NT2/D1 (cell line): ENCODE measurements around the gene TNN.
"Not testable (repeated sequence)": the region's sequence is repeated elsewhere in the genome, so short reads cannot be mapped to it uniquely, and the experiment has no call there.

ENCODE experiments used
- DNase-seq: peaks from one replicate; pipeline ENCODE4 v3.0.0-alpha.2; 2011; ENCODE audit warnings: low read depth, low spot score
- H3K27me3 ChIP-seq: 2 replicates; pipeline ENCODE4 v1.6.0; 2011; ENCODE audit warnings: mild to moderate bottlenecking; ENCODE audit not compliant: insufficient read length, insufficient read depth
- H3K36me3 ChIP-seq: 2 replicates; pipeline ENCODE4 v1.6.1; 2011; ENCODE audit warnings: mild to moderate bottlenecking, low read length, mixed read lengths; ENCODE audit not compliant: insufficient read depth, insufficient read length
- H3K4me1 ChIP-seq: 2 replicates; pipeline ENCODE4 v1.5.1; 2011; ENCODE audit not compliant: insufficient read depth, insufficient read length
- H3K4me3 ChIP-seq: 2 replicates; pipeline ENCODE4 v1.5.1; 2011; ENCODE audit warnings: low read depth; ENCODE audit not compliant: insufficient read length
- H3K9ac ChIP-seq: 2 replicates; pipeline ENCODE4 v1.6.0; 2011; ENCODE audit warnings: low read depth; ENCODE audit not compliant: insufficient read length
- H3K9me3 ChIP-seq: 2 replicates; pipeline ENCODE4 v1.5.1; 2011; ENCODE audit warnings: mild to moderate bottlenecking, low read length; ENCODE audit not compliant: insufficient read depth
- SUZ12 ChIP-seq: IDR thresholded peaks from 2 replicates; pipeline ENCODE4 v1.6.1; 2011; ENCODE audit not compliant: insufficient read length, insufficient read depth; ENCODE audit errors: extremely low read depth
- YY1 ChIP-seq: IDR thresholded peaks from 2 replicates; pipeline ENCODE4 v1.6.1; 2011; ENCODE audit not compliant: insufficient read length, insufficient read depth
- ZNF274 ChIP-seq: IDR thresholded peaks from 2 replicates; pipeline ENCODE4 v1.6.1; 2011; ENCODE audit warnings: mild to moderate bottlenecking, low read depth, low read length

TNN gene

DNA sequence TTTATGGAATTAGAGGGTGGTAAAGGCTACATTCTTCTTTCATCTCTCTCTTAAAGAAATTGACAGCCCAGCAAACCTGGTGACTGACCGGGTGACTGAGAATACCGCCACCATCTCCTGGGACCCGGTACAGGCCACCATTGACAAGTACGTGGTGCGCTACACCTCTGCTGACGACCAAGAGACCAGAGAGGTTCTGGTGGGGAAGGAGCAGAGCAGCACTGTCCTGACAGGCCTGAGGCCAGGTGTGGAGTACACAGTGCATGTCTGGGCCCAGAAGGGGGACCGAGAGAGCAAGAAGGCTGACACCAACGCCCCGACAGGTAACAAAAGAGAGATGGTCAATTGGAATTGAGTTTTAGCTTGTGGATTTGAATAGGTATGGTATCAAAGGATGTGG lies 29.7 kb downstream of the TNN start:
- no peak for DNase-seq
- TF ChIP-seq YY1 (no peak), ZNF274 (no peak), SUZ12 (no peak)
- no peaks in the 10 kb centered on the region for H3K27me3 ChIP-seq
- no peak overlapping the region for H3K4me3 ChIP-seq
- no peaks in the 10 kb centered on the region for H3K9me3 ChIP-seq
- H3K4me1 ChIP-seq, result peaks cover 2% of the 10 kb centered on the region
- H3K36me3 ChIP-seq, result no peaks in the 10 kb centered on the region
- no peak overlapping the region for H3K9ac ChIP-seq

DNA sequence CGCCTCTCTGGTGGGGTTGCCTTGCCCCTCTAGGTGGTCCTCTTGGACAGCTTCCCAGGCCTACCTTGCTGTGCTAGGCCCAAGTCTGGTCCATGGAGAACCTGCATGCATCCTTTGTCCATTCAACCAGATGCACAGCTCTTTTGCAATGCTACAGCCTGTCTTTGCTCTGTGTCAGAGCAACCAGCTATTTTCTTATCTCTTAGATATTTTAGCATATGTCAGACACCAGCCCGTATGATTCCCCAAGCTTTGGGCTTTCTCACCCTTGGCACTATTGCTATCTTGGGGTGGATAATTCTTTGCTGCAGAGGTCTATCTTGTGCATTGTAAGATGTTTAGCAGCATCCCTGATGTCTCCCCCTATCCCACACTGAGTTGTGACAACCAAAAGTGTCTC lies 32.3 kb downstream of the TNN start:
- TF ChIP-seq SUZ12, result no peak

DNA sequence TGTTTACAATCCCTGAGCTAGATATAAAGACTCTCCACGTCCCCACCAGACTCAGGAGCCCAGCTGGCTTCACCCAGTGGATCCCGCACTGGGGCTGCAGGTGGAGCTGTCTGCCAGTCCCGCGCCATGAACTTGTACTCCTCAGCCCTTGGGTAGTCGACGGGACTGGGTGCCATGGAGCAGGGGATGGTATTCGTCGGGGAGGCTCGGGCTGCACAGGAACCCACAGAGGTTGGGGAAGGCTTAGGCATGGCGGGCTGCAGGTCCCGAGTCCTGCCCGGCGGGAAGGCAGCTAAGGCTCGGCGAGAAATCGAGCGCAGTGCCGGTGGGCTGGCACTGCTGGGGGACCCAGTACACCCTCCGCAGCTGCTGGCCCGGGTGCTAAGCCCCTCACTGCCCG lies 34.5 kb downstream of the TNN start:
- H3K4me3 ChIP-seq, DNase-seq, H3K4me1 ChIP-seq, H3K27me3 ChIP-seq, H3K36me3 ChIP-seq, H3K9me3 ChIP-seq, H3K9ac ChIP-seq: not testable (repeated sequence)

More for the DNA sequence above, 32.3 kb downstream of the TNN start:
- Histone ChIP-seq H3K4me1 (no peaks in the 10 kb centered on the region), H3K27me3 (no peaks in the 10 kb centered on the region), H3K9me3 (no peaks in the 10 kb centered on the region), H3K36me3 (no peaks in the 10 kb centered on the region), H3K9ac (no peak overlapping the region), H3K4me3 (no peak overlapping the region)
- DNase-seq, result no peak

DNA sequence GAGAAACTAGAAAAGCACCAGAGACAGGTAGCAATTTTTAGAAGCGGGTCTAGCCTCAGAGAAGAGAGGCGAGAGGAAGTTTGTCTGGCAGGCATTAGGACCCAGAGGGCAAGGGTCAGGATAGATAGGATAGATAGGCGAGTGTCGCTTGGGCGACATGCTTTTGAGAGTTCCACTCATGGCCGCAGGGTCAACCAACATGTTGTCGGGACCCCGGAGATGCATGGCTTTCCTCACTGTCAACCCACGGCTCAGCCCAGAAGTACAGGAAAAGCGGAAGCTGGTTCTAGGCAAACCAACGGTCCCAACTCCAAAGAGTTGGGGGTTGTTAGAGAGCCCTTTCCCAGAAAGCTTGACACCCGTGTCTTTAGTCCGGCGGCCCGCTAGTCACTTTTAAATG lies 38.9 kb downstream of the TNN start:
- not testable (repeated sequence) for H3K27me3 ChIP-seq, H3K36me3 ChIP-seq, H3K4me3 ChIP-seq, DNase-seq, H3K9me3 ChIP-seq, H3K9ac ChIP-seq, H3K4me1 ChIP-seq

DNA sequence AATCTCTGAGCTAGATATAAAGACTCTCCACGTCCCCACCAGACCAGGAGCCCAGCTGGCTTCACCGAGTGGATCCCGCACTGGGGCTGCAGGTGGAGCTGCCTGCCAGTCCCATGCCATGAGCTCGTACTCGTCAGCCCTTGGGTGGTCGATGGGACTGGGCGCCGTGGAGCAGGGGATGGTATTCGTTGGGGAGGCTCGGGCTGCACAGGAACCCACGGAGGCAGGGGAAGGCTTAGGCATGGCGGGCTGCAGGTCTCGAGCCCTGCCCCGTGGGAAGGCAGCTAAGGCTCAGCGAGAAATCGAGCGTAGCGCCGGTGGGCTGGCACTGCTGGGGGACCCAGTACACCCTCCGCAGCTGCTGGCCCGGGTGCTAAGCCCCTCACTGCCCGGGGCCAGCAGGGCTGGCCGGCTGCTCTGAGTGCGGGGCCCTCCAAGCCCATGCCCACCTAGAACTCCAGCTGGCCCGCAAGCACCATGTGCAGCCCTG lies 40.7 kb downstream of the TNN start:
- not testable (repeated sequence) for DNase-seq, H3K4me3 ChIP-seq, H3K9ac ChIP-seq, H3K4me1 ChIP-seq, H3K36me3 ChIP-seq, H3K9me3 ChIP-seq, H3K27me3 ChIP-seq

DNA sequence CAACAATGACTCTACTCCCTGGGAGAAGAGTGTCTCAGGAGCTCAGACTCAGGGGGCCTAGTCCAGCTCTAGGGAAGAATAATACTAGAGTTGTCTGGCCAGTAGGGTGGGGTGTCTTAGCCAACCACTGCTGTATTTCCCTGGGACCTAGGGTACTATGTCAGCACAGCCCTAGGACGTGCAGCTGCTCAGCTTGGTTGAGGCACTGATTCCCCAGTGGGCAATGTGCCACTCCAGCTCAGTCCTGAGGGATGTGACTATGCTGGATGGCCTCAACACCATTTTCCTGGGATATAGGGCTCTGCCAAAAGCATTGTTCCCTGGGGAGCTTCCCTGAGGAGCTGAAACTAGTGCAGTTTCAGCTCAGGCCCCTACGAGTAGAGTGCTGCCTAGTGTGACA lies 47.4 kb downstream of the TNN start:
- no peak for DNase-seq
- Histone ChIP-seq H3K4me1 (no peaks in the 10 kb centered on the region), H3K9ac (no peak overlapping the region), H3K4me3 (no peak overlapping the region), H3K36me3 (no peaks in the 10 kb centered on the region), H3K27me3 (no peaks in the 10 kb centered on the region), H3K9me3 (peaks cover 10% of the 10 kb centered on the region)
- TF ChIP-seq ZNF274 (no peak), YY1 (no peak), SUZ12 (no peak)

DNA sequence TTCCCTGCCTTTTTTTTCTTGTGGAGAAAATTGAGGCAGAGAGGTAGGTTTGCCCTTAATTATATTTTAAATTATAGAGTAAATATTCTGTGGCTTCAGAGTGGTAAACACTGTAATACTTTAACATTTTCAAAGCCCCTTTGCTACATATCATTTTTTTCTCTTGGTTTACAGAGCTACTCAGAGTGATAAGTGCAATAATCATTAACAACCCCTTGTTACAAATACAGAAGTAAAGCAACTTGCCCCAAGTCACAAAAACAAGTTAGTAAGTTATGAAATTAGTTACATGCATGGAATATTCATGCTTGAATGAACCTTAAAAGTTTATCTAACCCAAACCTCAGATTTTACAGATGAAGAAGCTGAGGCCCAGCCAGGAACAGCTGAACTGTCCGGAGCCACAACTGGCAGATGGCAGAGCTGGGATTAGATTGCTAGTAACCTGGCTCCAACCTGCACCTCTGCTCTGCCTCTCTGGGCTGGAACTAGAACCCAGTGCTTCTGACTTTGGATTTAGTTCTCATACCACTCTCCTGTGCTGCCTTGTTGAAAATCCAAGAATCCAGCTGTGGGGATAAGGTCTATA lies 48.7 kb downstream of the TNN start:
- Histone ChIP-seq H3K9ac (no peak overlapping the region), H3K27me3 (no peaks in the 10 kb centered on the region), H3K36me3 (no peaks in the 10 kb centered on the region), H3K4me1 (no peaks in the 10 kb centered on the region), H3K4me3 (no peak overlapping the region), H3K9me3 (peaks cover 10% of the 10 kb centered on the region)
- no peak for DNase-seq
- TF ChIP-seq ZNF274, result no peak
- TF ChIP-seq YY1, result no peak
- no peak for TF ChIP-seq SUZ12

DNA sequence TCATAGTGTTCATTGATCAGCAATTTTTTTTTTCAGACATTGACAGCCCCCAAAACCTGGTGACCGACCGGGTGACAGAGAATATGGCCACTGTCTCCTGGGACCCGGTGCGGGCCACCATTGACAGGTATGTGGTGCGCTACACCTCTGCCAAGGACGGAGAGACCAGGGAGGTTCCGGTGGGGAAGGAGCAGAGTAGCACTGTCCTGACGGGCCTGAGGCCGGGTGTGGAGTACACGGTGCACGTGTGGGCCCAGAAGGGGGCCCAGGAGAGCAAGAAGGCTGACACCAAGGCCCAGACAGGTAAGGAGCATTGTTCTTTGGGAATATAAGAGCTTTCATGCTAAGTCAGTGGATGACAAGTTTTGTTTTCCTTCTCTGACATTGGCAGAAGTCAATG lies 49.3 kb downstream of the TNN start:
- H3K4me1 ChIP-seq, result no peaks in the 10 kb centered on the region
- H3K9me3 ChIP-seq, result peaks cover 10% of the 10 kb centered on the region
- no peak overlapping the region for H3K4me3 ChIP-seq
- DNase-seq, result no peak
- TF ChIP-seq YY1 (no peak), SUZ12 (no peak), ZNF274 (no peak)
- no peak overlapping the region for H3K9ac ChIP-seq
- H3K36me3 ChIP-seq, result no peaks in the 10 kb centered on the region
- H3K27me3 ChIP-seq, result no peaks in the 10 kb centered on the region
